H9 (cell line): ENCODE results near the gene RAD23B. TPM values are rescaled to one million over a fixed set of nuclear protein-coding genes. Genes with fewer than 3 reads are reported as not detected.

Source experiments
- DNase-seq: peaks from one replicate; pipeline ENCODE4 v3.0.0-alpha.2; 2017
- H2AFZ ChIP-seq: one replicate; pipeline ENCODE4 v1.6.1; 2013; ENCODE audit warnings: mild to moderate bottlenecking, low read length, control low read depth, moderate library complexity
- H2AK5ac ChIP-seq: 2 replicates; pipeline ENCODE4 v1.6.1; 2013; ENCODE audit warnings: low read length, control low read depth, mixed read lengths; ENCODE audit not compliant: insufficient read length
- H2BK120ac ChIP-seq: one replicate; pipeline ENCODE4 v1.6.1; 2013; ENCODE audit warnings: low read depth, mild to moderate bottlenecking, low read length, control low read depth, inconsistent platforms; ENCODE audit not compliant: poor library complexity, severe bottlenecking
- H2BK12ac ChIP-seq: 2 replicates; pipeline ENCODE4 v1.6.1; 2013; ENCODE audit warnings: low read length, control low read depth, mixed read lengths, low read depth; ENCODE audit not compliant: insufficient read length
- H2BK15ac ChIP-seq: 2 replicates; pipeline ENCODE4 v1.6.1; 2013; ENCODE audit warnings: low read depth, low read length, control low read depth
- H2BK20ac ChIP-seq: one replicate; pipeline ENCODE4 v1.6.1; 2013; ENCODE audit warnings: low read depth, mild to moderate bottlenecking, low read length, control low read depth, inconsistent platforms; ENCODE audit not compliant: poor library complexity, severe bottlenecking
- H2BK5ac ChIP-seq: 2 replicates; pipeline ENCODE4 v1.6.1; 2013; ENCODE audit warnings: low read length, control low read depth, mixed read lengths; ENCODE audit not compliant: insufficient read length
- H3K14ac ChIP-seq: 2 replicates; pipeline ENCODE4 v1.6.1; 2013; ENCODE audit warnings: low read length, control low read depth; ENCODE audit not compliant: insufficient read depth
- H3K18ac ChIP-seq: 2 replicates; pipeline ENCODE4 v1.6.1; 2013; ENCODE audit warnings: low read depth, mild to moderate bottlenecking, mixed read lengths, low read length, control low read depth; ENCODE audit not compliant: insufficient read length
- H3K23ac ChIP-seq: 2 replicates; pipeline ENCODE4 v1.6.1; 2013; ENCODE audit warnings: low read length, control low read depth, mixed read lengths, low read depth; ENCODE audit not compliant: insufficient read length
- H3K23me2 ChIP-seq: 2 replicates; pipeline ENCODE4 v1.6.1; 2013; ENCODE audit warnings: low read depth, mild to moderate bottlenecking, mixed read lengths, low read length, control low read depth; ENCODE audit not compliant: insufficient read length, poor library complexity, severe bottlenecking
- H3K27ac ChIP-seq: 2 replicates; pipeline ENCODE4 v1.5.1; 2013; ENCODE audit warnings: low read length, control low read depth, mixed read lengths, low read depth; ENCODE audit not compliant: insufficient read length
- H3K27me3 ChIP-seq: 2 replicates; pipeline ENCODE4 v1.6.1; 2013; ENCODE audit warnings: low read length, control low read depth, inconsistent platforms; ENCODE audit not compliant: insufficient read depth
- H3K4ac ChIP-seq: 2 replicates; pipeline ENCODE4 v1.6.1; 2013; ENCODE audit warnings: low read depth, mild to moderate bottlenecking, control low read depth, inconsistent platforms, low read length, moderate library complexity
- H3K4me1 ChIP-seq: 2 replicates; pipeline ENCODE4 v1.6.1; 2013; ENCODE audit warnings: low read length, control low read depth, inconsistent platforms; ENCODE audit not compliant: insufficient read depth
- H3K4me2 ChIP-seq: 2 replicates; pipeline ENCODE4 v1.6.1; 2013; ENCODE audit warnings: low read length, control low read depth, mixed read lengths; ENCODE audit not compliant: insufficient read length, insufficient read depth
- H3K56ac ChIP-seq: 2 replicates; pipeline ENCODE4 v1.6.1; 2013; ENCODE audit warnings: low read depth, mild to moderate bottlenecking, mixed read lengths, low read length, control low read depth; ENCODE audit not compliant: insufficient read length
- H3K79me1 ChIP-seq: 2 replicates; pipeline ENCODE4 v1.6.1; 2013; ENCODE audit warnings: low read depth, mild to moderate bottlenecking, moderate library complexity, low read length, control low read depth, inconsistent platforms; ENCODE audit not compliant: insufficient read depth, poor library complexity, severe bottlenecking
- H3K79me2 ChIP-seq: 2 replicates; pipeline ENCODE4 v1.6.1; 2013; ENCODE audit warnings: low read length, control low read depth, inconsistent platforms; ENCODE audit not compliant: insufficient read depth
- H3K9ac ChIP-seq: 2 replicates; pipeline ENCODE4 v1.6.1; 2013; ENCODE audit warnings: low read length, control low read depth, mixed read lengths; ENCODE audit not compliant: insufficient read length; ENCODE audit errors: extremely low read depth
- H3K9me3 ChIP-seq: one replicate; pipeline ENCODE4 v1.6.1; 2013; ENCODE audit warnings: low read depth, low read length, inconsistent platforms; ENCODE audit not compliant: control insufficient read depth
- H3T11ph ChIP-seq: one replicate; pipeline ENCODE4 v1.6.1; 2013; ENCODE audit warnings: mild to moderate bottlenecking, low read length, control low read depth, inconsistent platforms
- H4K20me1 ChIP-seq: one replicate; pipeline ENCODE4 v1.6.1; 2013; ENCODE audit not compliant: control insufficient read depth, insufficient read length, insufficient read depth
- H4K5ac ChIP-seq: 2 replicates; pipeline ENCODE4 v1.6.1; 2013; ENCODE audit warnings: low read depth, mild to moderate bottlenecking, mixed read lengths, low read length, control low read depth; ENCODE audit not compliant: insufficient read length
- H4K8ac ChIP-seq: replicated peaks from 2 replicates; pipeline ENCODE4 v1.6.1; 2013; ENCODE audit warnings: low read length, control low read depth, mixed read lengths, low read depth; ENCODE audit not compliant: insufficient read length
- H4K91ac ChIP-seq: 2 replicates; pipeline ENCODE4 v1.6.1; 2013; ENCODE audit warnings: low read depth, mild to moderate bottlenecking, moderate library complexity, mixed read lengths, low read length, control low read depth; ENCODE audit not compliant: insufficient read length
- H3K27ac Mint-ChIP-seq, 3 experiments: 2 replicates in 2 of 3; 3 replicates in 1 of 3; pipeline ENCODE4 v1.8.0; 2020 to 2021; ENCODE audit warnings: mixed read lengths in 3 of 3, mild to moderate bottlenecking in 1 of 3, moderate library complexity in 1 of 3
- H3K27me3 Mint-ChIP-seq: 2 replicates; pipeline ENCODE4 v1.8.0; 2021; ENCODE audit warnings: low read depth, mild to moderate bottlenecking, moderate library complexity, mixed read lengths
- H3K36me3 Mint-ChIP-seq, 3 experiments: 2 replicates in 2 of 3; 3 replicates in 1 of 3; pipeline ENCODE4 v1.8.0; 2020 to 2021; ENCODE audit warnings: low read depth in 3 of 3, mixed read lengths in 3 of 3; ENCODE audit not compliant: insufficient read depth in 1 of 3
- H3K4me1 Mint-ChIP-seq, 2 experiments: 2 replicates each; pipeline ENCODE4 v1.8.0; 2020; ENCODE audit warnings: mixed read lengths in 2 of 2
- H3K4me3 Mint-ChIP-seq, 2 experiments: 2 replicates in 1 of 2; 3 replicates in 1 of 2; pipeline ENCODE4 v1.8.0; 2020 to 2021; ENCODE audit warnings: mild to moderate bottlenecking in 2 of 2, mixed read lengths in 2 of 2, moderate library complexity in 1 of 2
- H3K9me3 Mint-ChIP-seq, 2 experiments: 2 replicates in 1 of 2; 3 replicates in 1 of 2; pipeline ENCODE4 v1.8.0; 2020; ENCODE audit warnings: mild to moderate bottlenecking in 2 of 2, mixed read lengths in 2 of 2, moderate library complexity in 1 of 2
- WGBS: extraction: QIAGEN DNeasy Blood & Tissue Kit; methylation state at CpG from one replicate; pipeline ENCODE4 v1.1.7; 2013; ENCODE audit warnings: missing lambda C conversion rate, low lambda C conversion rate, mixed read lengths; ENCODE audit not compliant: insufficient read length; ENCODE audit errors: extremely low coverage; 5-methylcytosine and 5-hydroxymethylcytosine counted together
- total RNA-seq: library from RNA; stranded (reverse); gene quantifications from 2 replicates; pipeline ENCODE4 v1.2.1, GENCODE V29; 2021
- TF ChIP-seq, protein P1 (sequence below): fragments of 200-600 bp; sonication (generic); conservative IDR thresholded peaks from 3 replicates; pipeline ENCODE4 v1.8.0; 2021; ENCODE audit warnings: antibody characterized with exemption, mild to moderate bottlenecking

Gene RAD23B
- total RNA-seq, 1 experiment from 2014 or later: 154 TPM

DNA sequence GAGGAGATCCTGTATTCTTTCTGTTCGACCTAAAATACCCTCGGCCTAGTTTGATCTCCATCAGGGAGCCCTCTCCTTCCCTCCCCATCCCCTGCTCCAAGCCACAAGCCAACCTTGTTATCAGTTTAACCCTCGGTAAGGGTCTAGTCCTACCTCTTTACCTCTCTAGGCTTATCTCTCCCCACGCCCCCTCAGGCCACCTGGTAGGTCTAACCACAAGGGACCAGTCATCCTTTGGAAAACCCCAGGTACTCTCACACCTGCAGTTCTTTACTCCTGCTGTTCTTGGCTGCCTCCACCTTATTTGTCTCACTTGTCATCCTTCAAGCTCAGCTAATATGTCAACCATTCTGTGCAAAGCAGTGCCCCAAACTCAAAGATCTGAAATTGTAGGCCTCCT lies 78.7 kb downstream of the RAD23B start:
- Mint-ChIP-seq H3K9me3 (no peaks in the 10 kb centered on the region), H3K4me1 (peaks cover 7 to 9% of the 10 kb centered on the region in 2 experiments), H3K27ac (no peak overlapping the region), H3K27me3 (no peaks in the 10 kb centered on the region), H3K4me3 (no peak overlapping the region), H3K36me3 (no peaks in the 10 kb centered on the region)
- Histone ChIP-seq H4K8ac (no peak overlapping the region), H3K14ac (no peak overlapping the region), H3K4me2 (no peak overlapping the region), H3K4me1 (no peaks in the 10 kb centered on the region; the same call in 1 of the 2 replicates), H3K18ac (no peak overlapping the region), H2AFZ (no peak overlapping the region), H3K4ac (no peak overlapping the region), H3T11ph (no peak overlapping the region), H2BK5ac (no peak overlapping the region), H2BK12ac (no peak overlapping the region), H4K5ac (no peak overlapping the region), H4K91ac (no peak overlapping the region), H2AK5ac (no peak overlapping the region), H2BK20ac (no peak overlapping the region), H3K27ac (no peak overlapping the region), H3K79me1 (no peaks in the 10 kb centered on the region), H3K23me2 (no peaks in the 10 kb centered on the region), H2BK15ac (no peak overlapping the region), H3K9ac (no peak overlapping the region), H3K56ac (no peak overlapping the region), H3K23ac (no peak overlapping the region), H3K9me3 (no peaks in the 10 kb centered on the region), H2BK120ac (no peak overlapping the region), H3K79me2 (no peaks in the 10 kb centered on the region), H4K20me1 (no peaks in the 10 kb centered on the region), H3K27me3 (no peaks in the 10 kb centered on the region)
- WGBS: no CpG with 5 or more reads among the region's 4 CpGs
- no peak for DNase-seq
- TF ChIP-seq, protein P1, sequence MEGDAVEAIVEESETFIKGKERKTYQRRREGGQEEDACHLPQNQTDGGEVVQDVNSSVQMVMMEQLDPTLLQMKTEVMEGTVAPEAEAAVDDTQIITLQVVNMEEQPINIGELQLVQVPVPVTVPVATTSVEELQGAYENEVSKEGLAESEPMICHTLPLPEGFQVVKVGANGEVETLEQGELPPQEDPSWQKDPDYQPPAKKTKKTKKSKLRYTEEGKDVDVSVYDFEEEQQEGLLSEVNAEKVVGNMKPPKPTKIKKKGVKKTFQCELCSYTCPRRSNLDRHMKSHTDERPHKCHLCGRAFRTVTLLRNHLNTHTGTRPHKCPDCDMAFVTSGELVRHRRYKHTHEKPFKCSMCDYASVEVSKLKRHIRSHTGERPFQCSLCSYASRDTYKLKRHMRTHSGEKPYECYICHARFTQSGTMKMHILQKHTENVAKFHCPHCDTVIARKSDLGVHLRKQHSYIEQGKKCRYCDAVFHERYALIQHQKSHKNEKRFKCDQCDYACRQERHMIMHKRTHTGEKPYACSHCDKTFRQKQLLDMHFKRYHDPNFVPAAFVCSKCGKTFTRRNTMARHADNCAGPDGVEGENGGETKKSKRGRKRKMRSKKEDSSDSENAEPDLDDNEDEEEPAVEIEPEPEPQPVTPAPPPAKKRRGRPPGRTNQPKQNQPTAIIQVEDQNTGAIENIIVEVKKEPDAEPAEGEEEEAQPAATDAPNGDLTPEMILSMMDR: no peak
